ENCODE results near the gene MICAL3. TPM values are rescaled to one million over a fixed set of nuclear protein-coding genes. Genes with fewer than 3 reads are reported as not detected.

Gene MICAL3
- total and polyA plus RNA-seq, 4 donors: 59.9 to 113 (median 75.9) TPM

DNA sequence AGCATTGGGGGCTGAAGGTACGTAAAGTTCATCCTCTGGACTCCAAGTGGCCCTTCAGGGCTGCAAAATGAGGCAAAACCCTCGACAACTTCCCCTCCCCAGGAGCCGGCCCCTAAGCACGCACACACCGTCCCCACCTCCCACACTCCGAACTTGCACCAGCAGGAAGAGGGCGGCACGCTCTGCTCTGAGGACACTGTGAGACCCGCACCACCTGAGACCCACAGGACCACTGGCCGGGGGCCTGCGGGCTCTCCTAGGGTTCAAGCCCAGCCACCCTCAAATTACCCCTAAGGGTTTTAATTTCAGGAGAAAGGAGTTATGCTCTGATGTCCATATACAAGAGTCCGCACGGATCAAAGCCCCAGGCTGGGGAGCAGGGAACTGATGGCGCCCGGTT lies 200.4 kb downstream of the MICAL3 start:
- H3K4me1 ChIP-seq (ENCODE audit: control insufficient read depth, insufficient read depth, low read length): peaks cover 15% of the 10 kb centered on the region
- peaks cover 87% of the 10 kb centered on the region for H3K36me3 ChIP-seq (ENCODE audit: control insufficient read depth, insufficient read depth, low read length)
- WGBS (ENCODE audit: insufficient coverage): 85% methylated on average over 11 of the region's 15 CpGs
- no peaks in the 10 kb centered on the region for H3K27me3 ChIP-seq (ENCODE audit: control insufficient read depth, insufficient read depth, low read length)
- DNase-seq (ENCODE audit: low read depth in 4 of 6, low spot score in 6 of 6): no peak
- H3K4me3 ChIP-seq (ENCODE audit: low read depth, low read length): no peak overlapping the region
- H3K27ac ChIP-seq (ENCODE audit: low read depth, low read length): no peak overlapping the region
- H3K9me3 ChIP-seq (ENCODE audit: control insufficient read depth, insufficient read depth, low read length): no peaks in the 10 kb centered on the region

GRCh38 chr22:17823226-17823625 lies 201.1 kb downstream of the MICAL3 start:
- Histone ChIP-seq H3K9me3 (ENCODE audit: control insufficient read depth, insufficient read depth, low read length) (no peaks in the 10 kb centered on the region), H3K27ac (ENCODE audit: low read depth, low read length) (no peak overlapping the region), H3K4me1 (ENCODE audit: control insufficient read depth, insufficient read depth, low read length) (peaks cover 8% of the 10 kb centered on the region), H3K27me3 (ENCODE audit: control insufficient read depth, insufficient read depth, low read length) (no peaks in the 10 kb centered on the region), H3K36me3 (ENCODE audit: control insufficient read depth, insufficient read depth, low read length) (peaks cover 87% of the 10 kb centered on the region), H3K4me3 (ENCODE audit: low read depth, low read length) (no peak overlapping the region)
- DNase-seq (ENCODE audit: low read depth in 4 of 6, low spot score in 6 of 6): no peak
- WGBS (ENCODE audit: insufficient coverage): 65% methylated on average over 2 of the region's 4 CpGs

DNA sequence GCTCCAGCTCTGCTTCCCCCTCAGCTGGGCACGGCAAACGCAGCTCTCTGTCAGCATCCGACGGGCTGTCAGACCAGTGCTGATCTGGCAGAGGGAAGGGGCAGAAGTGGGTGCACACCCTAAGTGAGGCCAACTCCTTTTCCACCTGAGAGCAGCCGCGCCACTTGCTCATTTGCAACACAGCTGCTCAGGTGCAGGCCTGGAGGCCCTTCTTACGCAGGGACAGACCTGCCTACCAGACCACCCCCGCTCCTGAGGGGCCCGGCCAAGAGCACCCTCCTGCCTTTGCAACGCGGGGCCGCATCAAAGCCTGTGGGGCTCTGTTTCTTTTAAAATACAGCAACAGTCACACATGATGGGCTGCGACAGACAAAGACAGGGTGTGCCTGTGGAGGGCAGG lies 202.3 kb downstream of the MICAL3 start:
- no peak overlapping the region for H3K27ac ChIP-seq (ENCODE audit: low read depth, low read length)
- H3K4me3 ChIP-seq (ENCODE audit: low read depth, low read length): no peak overlapping the region
- DNase-seq (ENCODE audit: low read depth in 4 of 6, low spot score in 6 of 6): no peak
- H3K9me3 ChIP-seq (ENCODE audit: control insufficient read depth, insufficient read depth, low read length): no peaks in the 10 kb centered on the region
- peaks cover 4% of the 10 kb centered on the region for H3K4me1 ChIP-seq (ENCODE audit: control insufficient read depth, insufficient read depth, low read length)
- no peaks in the 10 kb centered on the region for H3K27me3 ChIP-seq (ENCODE audit: control insufficient read depth, insufficient read depth, low read length)
- peaks cover 87% of the 10 kb centered on the region for H3K36me3 ChIP-seq (ENCODE audit: control insufficient read depth, insufficient read depth, low read length)
- WGBS (ENCODE audit: insufficient coverage): 96% methylated on average over 9 of the region's 13 CpGs

- H3K4me3 ChIP-seq (ENCODE audit: low read depth, low read length): no peak overlapping the region
- peaks cover 87% of the 10 kb centered on the region for H3K36me3 ChIP-seq (ENCODE audit: control insufficient read depth, insufficient read depth, low read length)
- H3K9me3 ChIP-seq (ENCODE audit: control insufficient read depth, insufficient read depth, low read length): no peaks in the 10 kb centered on the region
- no peak overlapping the region for H3K27ac ChIP-seq (ENCODE audit: low read depth, low read length)
- no peaks in the 10 kb centered on the region for H3K27me3 ChIP-seq (ENCODE audit: control insufficient read depth, insufficient read depth, low read length)
- 93% methylated on average over 2 of the region's 3 CpGs for WGBS (ENCODE audit: insufficient coverage)
- peaks cover 4% of the 10 kb centered on the region for H3K4me1 ChIP-seq (ENCODE audit: control insufficient read depth, insufficient read depth, low read length)
- DNase-seq (ENCODE audit: low read depth in 4 of 6, low spot score in 6 of 6): no peak
Measured at GRCh38 chr22:17820879-17821439, 203.4 kb downstream of the MICAL3 start.

- H3K36me3 ChIP-seq (ENCODE audit: control insufficient read depth, insufficient read depth, low read length): peaks cover 87% of the 10 kb centered on the region
- H3K4me3 ChIP-seq (ENCODE audit: low read depth, low read length): no peak overlapping the region
- H3K9me3 ChIP-seq (ENCODE audit: control insufficient read depth, insufficient read depth, low read length): no peaks in the 10 kb centered on the region
- peaks cover 4% of the 10 kb centered on the region for H3K4me1 ChIP-seq (ENCODE audit: control insufficient read depth, insufficient read depth, low read length)
- no peak for DNase-seq (ENCODE audit: low read depth in 4 of 6, low spot score in 6 of 6)
- no peaks in the 10 kb centered on the region for H3K27me3 ChIP-seq (ENCODE audit: control insufficient read depth, insufficient read depth, low read length)
- 96% methylated on average over 12 of the region's 14 CpGs for WGBS (ENCODE audit: insufficient coverage)
- H3K27ac ChIP-seq (ENCODE audit: low read depth, low read length): no peak overlapping the region
Measured at GRCh38 chr22:17818649-17819048, 205.7 kb downstream of the MICAL3 start.

GRCh38 chr22:17818180-17818579 lies 206.2 kb downstream of the MICAL3 start:
- Histone ChIP-seq H3K4me3 (ENCODE audit: low read depth, low read length) (no peak overlapping the region), H3K9me3 (ENCODE audit: control insufficient read depth, insufficient read depth, low read length) (no peaks in the 10 kb centered on the region), H3K4me1 (ENCODE audit: control insufficient read depth, insufficient read depth, low read length) (peaks cover 3% of the 10 kb centered on the region), H3K27ac (ENCODE audit: low read depth, low read length) (no peak overlapping the region), H3K36me3 (ENCODE audit: control insufficient read depth, insufficient read depth, low read length) (peaks cover 91% of the 10 kb centered on the region), H3K27me3 (ENCODE audit: control insufficient read depth, insufficient read depth, low read length) (no peaks in the 10 kb centered on the region)
- WGBS (ENCODE audit: insufficient coverage): 93% methylated on average over 13 of the region's 25 CpGs
- no peak for DNase-seq (ENCODE audit: low read depth in 4 of 6, low spot score in 6 of 6)

DNA sequence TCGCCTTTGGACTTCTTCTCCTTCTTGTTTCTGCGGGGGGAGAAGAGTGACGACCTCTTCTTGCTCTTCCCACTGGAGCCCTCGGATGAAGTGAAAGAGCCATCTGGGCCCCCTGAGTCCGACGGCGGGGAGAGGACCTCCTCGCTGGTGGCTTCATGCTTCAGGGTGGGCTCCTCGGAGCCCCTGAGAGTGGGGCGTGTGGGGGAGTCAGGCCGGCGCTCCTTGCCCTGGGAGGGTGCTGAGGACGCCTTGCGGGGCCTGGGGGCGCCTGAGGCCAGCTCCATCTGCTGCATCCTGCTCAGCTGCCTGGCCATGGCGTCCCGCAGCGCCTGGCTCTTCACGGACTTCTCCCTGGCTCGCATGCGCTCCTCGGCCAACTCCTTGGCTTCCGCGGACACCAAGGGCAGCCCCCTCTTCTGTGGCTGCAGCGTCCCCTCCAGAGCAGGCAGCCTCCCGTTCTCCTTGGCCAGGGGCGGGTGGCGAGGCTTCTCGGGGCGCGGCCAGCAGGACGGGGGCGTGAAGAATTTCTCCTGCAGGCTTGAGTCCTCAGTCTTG lies 206.8 kb downstream of the MICAL3 start:
- no peaks in the 10 kb centered on the region for H3K4me1 ChIP-seq (ENCODE audit: control insufficient read depth, insufficient read depth, low read length)
- peaks cover 89% of the 10 kb centered on the region for H3K36me3 ChIP-seq (ENCODE audit: control insufficient read depth, insufficient read depth, low read length)
- 92% methylated on average over 31 of the region's 33 CpGs for WGBS (ENCODE audit: insufficient coverage)
- no peaks in the 10 kb centered on the region for H3K27me3 ChIP-seq (ENCODE audit: control insufficient read depth, insufficient read depth, low read length)
- no peaks in the 10 kb centered on the region for H3K9me3 ChIP-seq (ENCODE audit: control insufficient read depth, insufficient read depth, low read length)
- no peak overlapping the region for H3K4me3 ChIP-seq (ENCODE audit: low read depth, low read length)
- DNase-seq (ENCODE audit: low read depth in 4 of 6, low spot score in 6 of 6): no peak
- no peak overlapping the region for H3K27ac ChIP-seq (ENCODE audit: low read depth, low read length)

- Histone ChIP-seq H3K36me3 (ENCODE audit: control insufficient read depth, insufficient read depth, low read length) (peaks cover 87% of the 10 kb centered on the region), H3K27ac (ENCODE audit: low read depth, low read length) (no peak overlapping the region), H3K27me3 (ENCODE audit: control insufficient read depth, insufficient read depth, low read length) (no peaks in the 10 kb centered on the region), H3K9me3 (ENCODE audit: control insufficient read depth, insufficient read depth, low read length) (no peaks in the 10 kb centered on the region), H3K4me3 (ENCODE audit: low read depth, low read length) (no peak overlapping the region), H3K4me1 (ENCODE audit: control insufficient read depth, insufficient read depth, low read length) (no peaks in the 10 kb centered on the region)
- WGBS (ENCODE audit: insufficient coverage): 91% methylated on average over 17 of the region's 21 CpGs
- no peak for DNase-seq (ENCODE audit: low read depth in 4 of 6, low spot score in 6 of 6)
Measured at GRCh38 chr22:17817079-17817478, 207.3 kb downstream of the MICAL3 start.

DNA sequence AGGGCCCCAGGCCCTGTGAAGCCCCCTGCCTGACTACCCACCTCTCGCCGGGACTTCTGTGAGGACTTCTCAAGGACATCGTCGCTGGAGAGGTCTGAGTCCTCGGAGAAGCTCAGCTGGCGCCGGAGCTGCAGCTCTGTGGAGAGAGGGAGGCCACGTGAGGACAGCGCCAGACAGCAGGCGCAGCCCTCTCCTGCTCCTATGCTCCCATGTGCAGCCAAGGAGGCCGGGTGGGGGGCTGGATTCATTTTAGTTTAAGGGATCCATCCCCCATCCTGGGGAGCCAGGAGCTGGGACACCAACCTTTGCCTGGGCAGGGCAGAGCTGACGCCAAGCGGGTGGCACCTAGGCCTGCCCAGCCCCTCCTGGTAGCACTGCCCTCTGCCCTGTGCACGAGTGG lies 207.7 kb downstream of the MICAL3 start:
- H3K4me1 ChIP-seq (ENCODE audit: control insufficient read depth, insufficient read depth, low read length): no peaks in the 10 kb centered on the region
- no peaks in the 10 kb centered on the region for H3K27me3 ChIP-seq (ENCODE audit: control insufficient read depth, insufficient read depth, low read length)
- H3K27ac ChIP-seq (ENCODE audit: low read depth, low read length): no peak overlapping the region
- H3K9me3 ChIP-seq (ENCODE audit: control insufficient read depth, insufficient read depth, low read length): no peaks in the 10 kb centered on the region
- no peak for DNase-seq (ENCODE audit: low read depth in 4 of 6, low spot score in 6 of 6)
- 98% methylated on average over 10 of the region's 14 CpGs for WGBS (ENCODE audit: insufficient coverage)
- no peak overlapping the region for H3K4me3 ChIP-seq (ENCODE audit: low read depth, low read length)
- H3K36me3 ChIP-seq (ENCODE audit: control insufficient read depth, insufficient read depth, low read length): peaks cover 87% of the 10 kb centered on the region

- H3K4me3 ChIP-seq (ENCODE audit: low read depth, low read length): no peak overlapping the region
- no peaks in the 10 kb centered on the region for H3K27me3 ChIP-seq (ENCODE audit: control insufficient read depth, insufficient read depth, low read length)
- DNase-seq (ENCODE audit: low read depth in 4 of 6, low spot score in 6 of 6): no peak
- H3K9me3 ChIP-seq (ENCODE audit: control insufficient read depth, insufficient read depth, low read length): no peaks in the 10 kb centered on the region
- peaks cover 88% of the 10 kb centered on the region for H3K36me3 ChIP-seq (ENCODE audit: control insufficient read depth, insufficient read depth, low read length)
- H3K27ac ChIP-seq (ENCODE audit: low read depth, low read length): no peak overlapping the region
- H3K4me1 ChIP-seq (ENCODE audit: control insufficient read depth, insufficient read depth, low read length): no peaks in the 10 kb centered on the region
- 92% methylated on average over 13 of the region's 15 CpGs for WGBS (ENCODE audit: insufficient coverage)
Measured at GRCh38 chr22:17815703-17816254, 208.6 kb downstream of the MICAL3 start.

Data from spinal cord (tissue), 10 donors.